KMS-11 (cell line): Measurements from ENCODE around the gene SSUH2.
A peak's percentile ranks its signal among the peaks of the same experiment; 100 is the strongest.
"Not testable (repeated sequence)": the region's sequence is repeated elsewhere in the genome, so short reads cannot be mapped to it uniquely, and the experiment has no call there.

Experiments
- H2AFZ ChIP-seq: fragments of 200-600 bp; sonication (generic); 2 replicates; pipeline ENCODE4 v1.6.1; 2016; ENCODE audit warnings: antibody characterized with exemption, mixed run types, low read depth
- H3K27ac ChIP-seq: fragments of 200-600 bp; sonication (generic); 2 replicates; pipeline ENCODE4 v1.6.1; 2016; ENCODE audit warnings: mild to moderate bottlenecking, mixed run types
- H3K27me3 ChIP-seq: fragments of 200-600 bp; sonication (generic); 2 replicates; pipeline ENCODE4 v1.6.1; 2017; ENCODE audit warnings: mild to moderate bottlenecking, low read depth, mixed run types, moderate library complexity; ENCODE audit not compliant: insufficient read depth
- H3K36me3 ChIP-seq: fragments of 200-600 bp; sonication (generic); 2 replicates; pipeline ENCODE4 v1.6.1; 2017; ENCODE audit warnings: mild to moderate bottlenecking, mixed run types; ENCODE audit not compliant: insufficient read depth
- H3K4me1 ChIP-seq: fragments of 200-600 bp; sonication (generic); 2 replicates; pipeline ENCODE4 v1.6.1; 2016; ENCODE audit warnings: mild to moderate bottlenecking, low read depth, mixed run types; ENCODE audit not compliant: poor library complexity, severe bottlenecking
- H3K4me2 ChIP-seq: fragments of 200-600 bp; sonication (generic); 2 replicates; pipeline ENCODE4 v1.7.0; 2016; ENCODE audit warnings: mild to moderate bottlenecking, mixed run types
- H3K4me3 ChIP-seq: fragments of 200-600 bp; sonication (generic); IDR thresholded peaks from 2 replicates; pipeline ENCODE4 v1.6.1; 2017; ENCODE audit warnings: low read depth, low read length, mixed read lengths; ENCODE audit not compliant: insufficient read depth
- H3K79me2 ChIP-seq: fragments of 200-600 bp; sonication (generic); 2 replicates; pipeline ENCODE4 v1.6.1; 2016; ENCODE audit warnings: low read depth, mixed run types; ENCODE audit not compliant: insufficient read depth
- H3K9ac ChIP-seq: fragments of 200-600 bp; sonication (generic); 2 replicates; pipeline ENCODE4 v1.6.1; 2016; ENCODE audit warnings: mild to moderate bottlenecking, mixed run types
- H4K20me1 ChIP-seq: fragments of 200-600 bp; sonication (generic); 2 replicates; pipeline ENCODE4 v1.6.1; 2016; ENCODE audit warnings: mild to moderate bottlenecking, mixed run types; ENCODE audit not compliant: insufficient read depth
- TF ChIP-seq, protein P1 (sequence below): fragments of 200-600 bp; sonication (generic); conservative IDR thresholded peaks from 2 replicates; pipeline ENCODE4 v1.6.1; 2017; ENCODE audit warnings: low read depth, mild to moderate bottlenecking, antibody characterized with exemption, low read length, moderate library complexity, mixed read lengths

The SSUH2 gene

DNA sequence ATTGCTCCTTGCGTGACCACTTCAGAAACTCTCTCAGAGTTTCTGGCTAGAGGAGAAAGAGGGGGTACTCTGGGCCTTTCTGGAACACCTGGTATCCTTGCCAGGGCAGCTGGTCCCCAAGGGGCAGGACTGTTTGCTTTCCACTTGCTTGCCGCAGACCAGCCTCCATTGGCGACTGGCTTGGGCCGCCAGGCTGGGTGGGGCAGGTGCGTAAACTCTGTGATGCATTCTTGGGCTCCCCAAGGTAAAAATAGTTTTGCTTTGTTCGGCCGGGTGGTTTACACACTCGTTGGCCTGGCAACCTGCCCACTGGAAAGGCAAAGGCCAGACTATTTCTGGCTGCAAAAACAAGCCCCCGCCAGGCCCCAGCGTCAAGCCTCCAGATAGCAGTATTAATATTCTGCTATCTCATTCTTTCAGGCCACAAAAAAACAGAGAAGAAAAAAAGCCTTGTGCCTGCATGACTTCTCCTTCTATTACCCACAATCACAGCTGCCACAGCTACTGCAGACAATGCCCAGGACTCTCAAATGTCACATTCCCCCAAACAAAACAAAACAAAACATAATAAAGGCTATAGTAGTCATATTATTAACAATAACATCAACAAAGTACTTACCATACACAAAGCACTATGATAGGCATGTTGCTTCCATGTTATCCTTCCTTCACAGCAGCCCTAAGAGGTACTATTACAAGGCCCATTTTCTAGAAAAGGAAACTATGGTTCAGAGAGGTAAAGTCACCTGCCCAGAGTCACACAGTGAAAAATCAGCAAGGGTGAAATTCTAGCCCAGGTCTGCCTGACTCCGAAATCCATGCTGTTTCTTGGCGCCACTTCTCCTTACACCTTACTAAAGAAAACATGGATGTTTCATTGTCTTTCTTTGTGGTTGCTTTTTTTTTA, 14.0 kb upstream of the SSUH2 start:
- Histone ChIP-seq H3K27ac (peak overlapping the region; percentile 97), H3K27me3 (no peaks in the 10 kb centered on the region)

DNA sequence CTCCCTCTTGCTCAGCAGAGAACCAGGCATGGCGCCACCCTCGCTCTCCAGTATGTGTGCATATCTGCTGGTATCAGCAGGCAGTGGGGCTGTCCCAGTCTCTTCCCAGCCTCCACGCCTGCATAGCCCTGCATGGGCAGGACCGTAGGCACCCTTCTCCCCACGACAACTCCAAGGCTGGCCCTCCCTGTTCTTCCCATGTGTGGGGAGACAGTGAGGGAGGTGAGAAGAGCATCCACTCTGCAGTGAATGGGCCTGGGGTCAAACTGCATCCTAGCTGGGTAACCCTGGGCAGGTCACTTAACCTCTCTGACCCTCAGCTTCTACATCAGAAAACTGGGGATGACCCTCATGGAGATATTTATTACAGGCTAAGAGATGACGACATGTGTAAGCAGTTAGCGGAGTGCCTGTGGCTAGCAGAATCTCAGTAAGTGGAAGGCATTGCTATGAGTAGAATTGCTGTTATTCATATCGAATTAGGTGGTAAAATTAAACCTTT, 13.3 kb upstream of the SSUH2 start:
- Histone ChIP-seq H3K4me1 (peaks cover 67% of the 10 kb centered on the region), H3K79me2 (no peaks in the 10 kb centered on the region), H4K20me1 (no peaks in the 10 kb centered on the region), H3K27me3 (no peaks in the 10 kb centered on the region), H3K9ac (peak overlapping the region; percentile 68), H3K36me3 (no peaks in the 10 kb centered on the region), H3K4me2 (peak overlapping the region; percentile 68), H3K27ac (peak overlapping the region; percentile 97), H3K4me3 (no peak overlapping the region), H2AFZ (0 out of 2 replicates have a peak overlapping the region, but pooled peaks have one; percentile 3)
- TF ChIP-seq, protein P1, sequence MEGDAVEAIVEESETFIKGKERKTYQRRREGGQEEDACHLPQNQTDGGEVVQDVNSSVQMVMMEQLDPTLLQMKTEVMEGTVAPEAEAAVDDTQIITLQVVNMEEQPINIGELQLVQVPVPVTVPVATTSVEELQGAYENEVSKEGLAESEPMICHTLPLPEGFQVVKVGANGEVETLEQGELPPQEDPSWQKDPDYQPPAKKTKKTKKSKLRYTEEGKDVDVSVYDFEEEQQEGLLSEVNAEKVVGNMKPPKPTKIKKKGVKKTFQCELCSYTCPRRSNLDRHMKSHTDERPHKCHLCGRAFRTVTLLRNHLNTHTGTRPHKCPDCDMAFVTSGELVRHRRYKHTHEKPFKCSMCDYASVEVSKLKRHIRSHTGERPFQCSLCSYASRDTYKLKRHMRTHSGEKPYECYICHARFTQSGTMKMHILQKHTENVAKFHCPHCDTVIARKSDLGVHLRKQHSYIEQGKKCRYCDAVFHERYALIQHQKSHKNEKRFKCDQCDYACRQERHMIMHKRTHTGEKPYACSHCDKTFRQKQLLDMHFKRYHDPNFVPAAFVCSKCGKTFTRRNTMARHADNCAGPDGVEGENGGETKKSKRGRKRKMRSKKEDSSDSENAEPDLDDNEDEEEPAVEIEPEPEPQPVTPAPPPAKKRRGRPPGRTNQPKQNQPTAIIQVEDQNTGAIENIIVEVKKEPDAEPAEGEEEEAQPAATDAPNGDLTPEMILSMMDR: no peak

More for the DNA sequence above, 14.0 kb upstream of the SSUH2 start:
- no peak overlapping the region for H3K4me3 ChIP-seq
- H3K9ac ChIP-seq: peak overlapping the region; percentile 68
- H3K4me1 ChIP-seq: peaks cover 72% of the 10 kb centered on the region
- TF ChIP-seq, protein P1: no peak
- peak overlapping the region; percentile 92 for H3K4me2 ChIP-seq
- no peaks in the 10 kb centered on the region for H4K20me1 ChIP-seq
- no peaks in the 10 kb centered on the region for H3K36me3 ChIP-seq
- H2AFZ ChIP-seq: no peak overlapping the region
- no peaks in the 10 kb centered on the region for H3K79me2 ChIP-seq

DNA sequence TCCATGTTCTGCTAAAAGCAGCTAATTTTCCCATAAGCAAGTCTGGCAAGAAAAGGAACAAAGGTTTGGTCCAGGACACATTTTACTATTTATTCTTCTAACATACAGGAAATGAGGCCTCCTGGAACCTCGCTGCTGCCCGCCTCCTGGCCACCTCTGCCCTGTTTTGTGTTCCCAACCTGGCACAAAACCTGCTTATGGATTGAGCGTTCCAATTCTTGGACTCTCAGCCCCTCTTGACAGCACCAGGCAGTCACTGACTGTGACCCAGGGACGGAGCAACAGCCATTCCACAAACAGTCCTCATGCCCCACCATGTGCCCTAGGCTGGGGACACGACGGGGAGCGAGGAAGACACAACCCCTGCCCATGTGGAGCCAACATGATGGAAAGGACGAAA, 11.6 kb upstream of the SSUH2 start:
- peak overlapping the region; percentile 97; the same call in 1 of the 2 replicates for H3K27ac ChIP-seq
- H3K4me1 ChIP-seq: peaks cover 61% of the 10 kb centered on the region
- no peak overlapping the region for H2AFZ ChIP-seq
- no peaks in the 10 kb centered on the region for H3K36me3 ChIP-seq
- no peaks in the 10 kb centered on the region for H3K79me2 ChIP-seq
- no peaks in the 10 kb centered on the region for H4K20me1 ChIP-seq
- TF ChIP-seq, protein P1: no peak
- H3K4me3 ChIP-seq: no peak overlapping the region
- no peak overlapping the region for H3K4me2 ChIP-seq
- H3K9ac ChIP-seq: no peak overlapping the region; the same call in 1 of the 2 replicates
- no peaks in the 10 kb centered on the region for H3K27me3 ChIP-seq

DNA sequence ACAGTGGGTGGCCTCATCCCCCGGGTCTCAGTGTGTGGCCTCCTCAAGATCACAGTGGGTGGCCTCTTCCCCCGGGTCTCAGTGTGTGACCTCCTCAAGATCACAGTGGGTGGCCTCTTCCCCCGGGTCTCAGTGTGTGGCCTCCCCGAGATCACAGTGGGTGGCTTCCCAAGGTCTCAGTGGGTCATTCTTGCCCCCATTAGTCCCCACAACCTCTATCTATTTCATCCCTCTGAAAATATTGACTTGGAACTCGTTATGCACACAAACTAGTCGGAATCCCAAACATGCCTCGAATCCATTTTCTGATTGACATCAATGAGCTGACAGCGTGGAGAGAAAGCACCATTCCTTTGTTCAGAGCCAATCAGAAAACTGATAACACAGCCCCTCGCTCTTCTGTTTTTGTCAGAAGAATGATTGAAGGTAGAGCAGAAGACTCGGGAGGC, 10.8 kb upstream of the SSUH2 start:
- Histone ChIP-seq H3K4me3 (no peak overlapping the region), H3K9ac (no peak overlapping the region), H2AFZ (no peak overlapping the region), H3K4me1 (peaks cover 53% of the 10 kb centered on the region), H3K27me3 (no peaks in the 10 kb centered on the region), H3K79me2 (no peaks in the 10 kb centered on the region), H3K36me3 (no peaks in the 10 kb centered on the region), H4K20me1 (no peaks in the 10 kb centered on the region), H3K4me2 (no peak overlapping the region), H3K27ac (no peak overlapping the region)
- TF ChIP-seq, protein P1: no peak

DNA sequence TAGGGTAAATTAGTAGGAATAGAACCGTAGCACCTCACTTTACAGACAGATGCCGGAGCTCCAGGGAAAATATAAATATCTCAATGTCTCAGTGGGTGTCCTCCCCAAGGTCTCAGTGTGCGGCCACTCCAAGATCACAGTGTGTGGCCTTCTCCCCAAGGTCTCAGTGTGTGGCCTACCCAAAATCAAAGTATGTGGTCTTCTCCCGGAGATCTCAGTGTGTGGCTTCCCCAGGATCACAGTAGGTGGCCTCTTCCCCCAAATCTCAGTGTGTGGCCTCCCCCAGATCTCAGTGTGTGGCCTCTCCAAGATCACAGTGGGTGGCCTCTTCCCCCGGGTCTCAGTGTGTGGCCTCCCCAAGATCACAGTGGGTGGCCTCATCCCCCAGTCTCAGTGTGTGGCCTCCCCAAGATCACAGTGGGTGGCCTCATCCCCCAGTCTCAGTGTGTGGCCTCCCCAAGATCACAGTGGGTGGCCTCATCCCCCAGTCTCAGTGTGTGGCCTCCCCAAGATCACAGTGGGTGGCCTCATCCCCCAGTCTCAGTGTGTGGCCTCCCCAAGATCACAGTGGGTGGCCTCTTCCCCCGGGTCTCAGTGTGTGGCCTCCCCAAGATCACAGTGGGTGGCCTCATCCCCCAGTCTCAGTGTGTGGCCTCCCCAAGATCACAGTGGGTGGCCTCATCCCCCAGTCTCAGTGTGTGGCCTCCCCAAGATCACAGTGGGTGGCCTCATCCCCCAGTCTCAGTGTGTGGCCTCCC, 10.2 kb upstream of the SSUH2 start:
- H3K79me2 ChIP-seq, H3K4me3 ChIP-seq, H3K9ac ChIP-seq, H3K27me3 ChIP-seq, H3K4me2 ChIP-seq, H2AFZ ChIP-seq, H3K27ac ChIP-seq, H4K20me1 ChIP-seq, H3K36me3 ChIP-seq: not testable (repeated sequence)
- peaks cover 46% of the 10 kb centered on the region for H3K4me1 ChIP-seq
